Erythroblast (primary cell): ENCODE data around the gene CRACR2A.

ENCODE experiments used
- GATA1 ChIP-seq: IDR thresholded peaks from 2 replicates; pipeline ENCODE4 v1.6.1; 2011; ENCODE audit warnings: low read depth, mild to moderate bottlenecking, control low read depth, low read length, moderate library complexity
- POLR2A ChIP-seq: IDR thresholded peaks from 2 replicates; pipeline ENCODE4 v1.6.1; 2011; ENCODE audit warnings: mild to moderate bottlenecking, low read length

DNA sequence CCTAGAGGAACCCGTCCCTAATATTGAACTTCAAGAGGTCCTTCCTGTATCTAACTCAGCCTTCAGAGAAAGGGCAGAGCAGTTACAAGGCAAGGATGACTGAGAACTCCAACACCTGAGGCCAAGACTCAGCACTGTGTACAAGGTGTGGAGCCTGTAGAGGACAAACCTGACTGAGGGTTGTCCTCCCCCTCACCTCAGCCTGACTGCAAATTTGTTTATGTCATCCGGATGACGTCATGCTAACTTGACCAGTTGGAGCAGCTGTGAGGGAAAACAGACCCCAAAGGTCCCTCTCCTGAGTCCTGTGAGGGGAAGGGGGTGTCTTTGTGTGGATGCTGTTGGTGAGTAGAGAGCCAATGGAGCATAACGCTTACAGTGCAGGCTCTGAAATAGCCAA lies 4.3 kb downstream of the CRACR2A start:
- TF ChIP-seq POLR2A: no peak
- no peak for TF ChIP-seq GATA1
